ENCODE measurements around the gene TNFRSF21.
"Not testable (repeated sequence)": the region's sequence is repeated elsewhere in the genome, so short reads cannot be mapped to it uniquely, and the experiment has no call there.

TNFRSF21 gene

GRCh38 chr6:47286301-47286700 is 23.4 kb downstream of the TNFRSF21 start:
- DNase-seq: no peak

- DNase-seq: no peak
Measured at GRCh38 chr6:47283993-47284392, 25.7 kb downstream of the TNFRSF21 start.

DNA sequence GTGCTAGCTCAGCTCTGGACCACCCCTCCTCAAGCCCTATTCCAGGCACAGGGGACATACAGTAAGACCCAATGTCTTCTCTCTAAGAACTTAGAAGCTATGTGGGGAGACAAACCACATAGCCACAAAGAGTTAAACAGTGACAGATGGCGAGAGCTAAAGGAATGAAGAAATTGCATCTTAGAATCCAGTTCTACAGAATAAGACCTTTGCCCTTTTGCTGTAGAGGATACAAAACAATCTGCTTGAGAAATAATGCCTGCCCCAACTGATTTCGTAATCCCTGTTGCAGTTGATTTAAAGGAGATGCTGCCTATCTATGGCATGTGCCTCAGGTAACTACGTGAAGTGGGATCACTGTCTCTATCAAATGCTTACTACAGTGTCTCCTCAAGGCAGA is 31.2 kb downstream of the TNFRSF21 start:
- no peak for DNase-seq

GRCh38 chr6:47277702-47278101 is 32.0 kb downstream of the TNFRSF21 start:
- no peak for DNase-seq

DNA sequence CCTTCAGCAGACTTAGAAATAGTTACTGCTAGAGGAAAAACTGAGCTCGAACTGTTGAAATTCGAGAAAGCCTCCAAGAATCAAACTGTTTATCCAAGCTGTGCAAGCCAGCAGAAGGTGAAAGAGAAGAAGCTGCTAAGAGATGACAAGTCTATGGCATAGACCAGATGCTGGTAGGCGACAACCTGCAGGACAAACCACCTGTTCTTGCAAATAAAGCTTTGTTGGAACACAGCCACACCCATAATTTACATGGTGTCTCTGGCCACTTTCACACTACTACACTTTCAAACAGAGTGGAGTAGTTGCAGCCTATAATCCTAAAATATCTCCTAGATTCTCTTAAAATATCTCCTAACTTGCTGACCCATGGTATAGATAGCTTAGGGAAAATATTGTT is 33.3 kb downstream of the TNFRSF21 start:
- no peak for DNase-seq

- DNase-seq: no peak
Measured at GRCh38 chr6:47275640-47276039, 34.1 kb downstream of the TNFRSF21 start.

GRCh38 chr6:47275132-47275531 is 34.6 kb downstream of the TNFRSF21 start:
- DNase-seq: not testable (repeated sequence)

DNA sequence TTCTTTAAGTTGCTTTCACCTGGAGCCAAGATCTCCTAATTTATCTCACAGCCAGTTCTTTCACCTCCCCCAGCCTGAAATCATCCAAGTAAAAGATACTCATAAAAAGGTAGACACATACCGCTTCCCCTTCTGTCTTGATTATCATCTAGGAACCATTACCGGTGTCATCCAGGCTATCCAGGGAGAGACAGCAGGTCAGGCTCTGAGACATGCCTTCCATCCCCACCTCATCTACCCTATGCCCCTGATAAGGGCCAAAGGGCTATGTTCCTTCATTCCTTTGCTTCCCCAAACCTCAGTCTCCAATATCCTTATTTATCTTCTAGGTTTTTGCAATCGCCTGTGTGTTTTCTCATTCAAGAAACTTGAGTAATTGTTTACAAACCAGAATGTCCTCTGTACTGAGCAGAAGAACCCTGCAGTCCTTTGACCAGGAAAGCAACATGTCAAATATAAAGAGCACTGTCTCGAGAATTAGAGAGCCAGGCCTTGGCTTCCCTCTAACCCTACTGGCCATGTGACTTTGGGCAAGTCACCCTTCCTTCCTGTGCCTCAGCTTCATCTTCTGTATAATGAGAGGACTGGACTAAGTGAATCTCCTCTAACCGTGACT is 41.0 kb downstream of the TNFRSF21 start:
- no peak for DNase-seq

GRCh38 chr6:47267301-47267700 is 42.4 kb downstream of the TNFRSF21 start:
- no peak for DNase-seq

DNA sequence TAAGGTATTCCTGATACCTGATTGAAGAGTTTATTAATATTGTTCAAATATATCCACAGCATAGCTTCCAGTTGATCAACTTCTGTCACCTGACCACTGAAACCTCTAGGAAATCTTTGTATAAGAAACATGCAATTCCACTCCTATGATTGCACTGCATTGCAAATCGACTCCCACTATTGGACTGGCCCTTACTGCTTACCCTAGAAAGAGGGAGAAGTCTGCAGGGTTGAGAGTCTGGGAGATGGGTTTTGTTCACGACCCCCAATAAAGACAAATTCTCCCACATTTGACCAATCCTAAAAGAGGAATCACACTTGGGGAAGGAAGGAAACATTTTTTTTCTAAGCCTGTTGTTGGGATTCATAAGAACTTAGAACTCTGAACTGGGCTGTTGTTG is 43.7 kb downstream of the TNFRSF21 start:
- no peak for DNase-seq

DNA sequence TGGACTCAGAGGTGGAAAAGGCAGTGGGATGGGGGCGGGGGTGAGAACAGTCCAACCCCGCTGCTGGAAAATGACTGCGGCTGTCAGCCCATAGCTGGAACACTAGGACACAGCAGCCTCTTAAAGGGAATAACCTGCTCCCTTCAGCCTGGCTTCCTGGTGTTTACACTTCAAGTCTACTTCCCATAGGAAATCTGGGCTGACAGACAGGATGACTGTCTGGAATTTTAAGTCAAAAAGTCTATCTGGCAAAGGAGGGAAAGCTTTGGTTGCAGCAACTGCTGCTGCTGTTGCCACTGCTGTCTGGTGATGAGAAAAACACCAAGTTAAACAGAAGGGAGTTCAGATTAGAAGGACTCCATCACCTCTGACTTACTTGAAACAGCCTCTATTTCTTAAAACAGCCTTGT is 44.9 kb downstream of the TNFRSF21 start:
- no peak for DNase-seq

- DNase-seq: no peak
Measured at GRCh38 chr6:47263268-47263667, 46.4 kb downstream of the TNFRSF21 start.

DNA sequence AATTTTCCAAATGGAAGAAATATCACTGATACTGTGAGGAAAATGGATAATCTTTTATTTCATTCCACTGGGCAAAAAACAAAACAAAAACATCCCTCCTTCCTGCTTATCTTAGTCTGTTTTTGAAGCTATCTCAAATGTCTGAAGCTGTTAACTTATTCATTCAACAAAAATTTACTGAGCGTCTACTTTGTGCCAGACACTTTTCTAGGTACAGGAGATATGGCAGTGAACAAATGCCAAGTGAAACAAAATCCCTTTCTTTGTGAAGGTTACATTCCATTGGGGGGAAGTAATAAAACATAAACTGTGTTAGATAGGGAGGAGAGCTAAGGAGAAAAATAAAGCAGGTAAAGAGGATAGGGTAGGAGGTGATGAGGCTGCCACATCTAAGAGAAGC is 47.5 kb downstream of the TNFRSF21 start:
- DNase-seq: no peak

GRCh38 chr6:47261191-47261590 is 48.5 kb downstream of the TNFRSF21 start:
- DNase-seq: no peak

DNA sequence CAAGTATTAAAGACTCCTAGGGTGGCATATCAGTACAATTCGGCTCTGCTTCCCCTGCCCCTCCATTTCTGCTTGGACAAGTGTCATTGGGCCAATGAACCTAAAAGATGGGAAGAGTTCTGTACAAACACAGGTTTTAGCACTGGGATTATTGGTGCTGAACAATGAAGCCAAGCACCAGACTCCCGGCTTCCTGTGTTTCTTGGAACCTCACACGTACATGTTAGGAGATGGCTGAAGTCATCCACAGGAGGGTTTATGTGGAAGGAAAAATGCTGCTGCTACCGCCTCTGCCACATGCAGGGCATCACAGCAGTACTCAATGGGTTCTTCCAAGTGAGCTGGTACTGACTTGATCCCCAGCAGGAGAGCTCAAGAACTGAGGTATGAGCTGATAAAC is 49.7 kb downstream of the TNFRSF21 start:
- DNase-seq: no peak

DNA sequence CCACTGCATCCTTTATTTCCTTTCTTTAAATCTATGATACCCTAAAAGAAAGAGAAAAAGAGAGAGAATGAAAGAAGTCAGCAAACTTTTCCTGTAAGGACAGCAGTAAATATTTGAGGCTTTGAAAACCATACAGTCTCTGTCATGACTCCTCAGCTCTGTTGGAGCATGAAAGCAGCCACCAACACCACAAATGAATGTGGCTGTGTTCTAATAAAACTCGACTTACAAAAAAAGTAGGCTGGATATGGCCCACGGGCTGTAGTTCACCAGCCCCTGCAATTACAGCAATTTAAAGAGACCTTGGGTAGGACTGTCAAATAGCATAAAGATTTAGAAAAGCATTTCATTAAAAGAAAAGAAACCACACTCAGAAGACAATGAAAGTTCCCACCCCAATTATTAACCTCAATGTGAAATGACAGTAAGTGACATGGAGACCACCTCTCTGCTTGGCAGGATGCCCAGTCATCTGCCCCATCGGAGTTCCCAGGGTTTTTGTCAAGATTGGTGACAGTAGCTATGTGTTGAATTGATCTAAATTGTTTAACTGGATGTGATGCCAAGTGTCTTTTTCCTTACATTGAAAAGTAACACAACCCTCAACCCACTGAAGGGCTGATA is 50.9 kb downstream of the TNFRSF21 start:
- no peak for DNase-seq

GRCh38 chr6:47256981-47257730 is 52.5 kb downstream of the TNFRSF21 start:
- no peak for DNase-seq

DNA sequence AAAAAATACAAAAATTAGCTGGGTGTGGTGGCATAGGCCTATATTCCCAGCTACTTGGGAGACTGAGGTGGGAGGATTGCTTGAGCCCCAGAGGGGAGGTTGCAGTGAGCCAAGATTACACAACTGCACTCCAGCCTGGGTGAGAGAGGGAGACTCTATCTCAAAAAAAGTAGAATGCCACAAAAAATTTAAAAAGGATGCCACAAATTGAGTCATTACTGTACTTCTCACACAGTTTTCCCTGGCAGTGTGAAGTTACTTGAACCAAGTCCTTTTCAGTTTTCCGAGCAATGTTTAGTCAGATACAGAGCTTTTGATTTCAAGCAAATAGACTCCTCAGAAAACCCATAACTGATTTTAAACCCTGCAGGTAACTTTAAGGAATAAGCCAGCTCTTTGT is 53.3 kb downstream of the TNFRSF21 start:
- DNase-seq: no peak

DNA sequence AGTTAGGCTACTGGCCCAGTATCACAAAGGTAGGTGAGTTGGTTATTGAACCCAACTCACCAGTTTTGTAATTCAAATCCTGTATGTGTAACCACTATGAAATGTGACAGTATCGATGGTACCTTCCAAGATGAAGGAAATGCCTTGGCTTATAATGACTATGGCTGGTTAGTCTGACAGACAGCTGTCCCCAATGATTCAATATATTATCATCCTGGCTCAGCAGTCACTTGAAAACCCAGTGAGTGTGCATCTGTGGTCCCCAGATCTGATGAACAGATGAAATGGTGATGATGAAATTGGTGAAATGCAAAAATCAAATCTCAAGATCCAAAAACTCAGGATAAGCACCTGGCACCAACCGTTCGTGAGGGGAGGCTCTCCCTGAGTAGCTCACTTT is 54.8 kb downstream of the TNFRSF21 start:
- DNase-seq: no peak

GRCh38 chr6:47254051-47254450 is 55.7 kb downstream of the TNFRSF21 start:
- no peak for DNase-seq

DNA sequence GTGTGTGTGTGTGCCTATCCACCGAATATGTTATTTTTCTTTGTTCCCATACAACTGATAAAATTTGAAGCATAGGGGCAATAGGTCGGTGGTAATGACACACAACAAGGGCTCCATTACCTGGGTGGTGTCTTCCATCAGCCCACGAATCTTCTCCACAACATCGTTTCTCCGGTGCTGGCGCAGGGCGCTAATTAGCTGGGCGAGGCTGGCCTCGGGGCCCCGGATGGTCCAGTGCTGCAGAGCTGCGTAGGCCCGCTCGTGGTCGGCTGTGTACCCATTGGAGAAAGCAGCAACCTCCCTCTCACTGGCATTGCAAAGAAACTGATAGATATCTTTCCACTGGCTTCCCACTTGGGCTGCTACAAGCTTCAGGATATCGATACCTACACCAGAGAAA is 56.6 kb downstream of the TNFRSF21 start:
- no peak for DNase-seq

GRCh38 chr6:47252633-47253032 is 57.1 kb downstream of the TNFRSF21 start:
- DNase-seq: no peak

DNA sequence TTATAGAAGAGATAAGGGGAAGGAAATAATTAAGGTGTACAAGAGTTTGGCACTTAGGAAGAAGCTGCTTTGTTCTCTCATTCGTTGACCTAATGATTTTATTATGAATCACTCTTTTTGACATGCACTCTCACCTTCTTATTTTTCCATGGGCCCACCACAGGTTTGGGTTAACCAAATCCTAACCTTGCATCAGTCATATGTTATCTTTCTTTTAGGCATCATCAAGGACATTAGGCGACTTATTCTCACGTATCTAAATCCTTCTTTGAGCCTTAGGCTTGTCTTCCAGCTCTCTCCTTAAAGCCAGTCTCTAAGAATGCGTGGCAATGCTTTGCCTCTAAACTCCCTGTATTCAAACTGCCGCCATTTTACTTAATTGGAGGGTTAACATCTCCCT is 58.3 kb downstream of the TNFRSF21 start:
- DNase-seq: no peak

GRCh38 chr6:47250302-47250701 is 59.4 kb downstream of the TNFRSF21 start:
- DNase-seq: no peak
